ENCODE measurements around the gene GCDH.
"Not testable (repeated sequence)": the region's sequence is repeated elsewhere in the genome, so short reads cannot be mapped to it uniquely, and the experiment has no call there.

Gene GCDH

GRCh38 chr19:12912571-12912970 lies 21.6 kb downstream of the GCDH start:
- DNase-seq: no peak

GRCh38 chr19:12913011-12913561 lies 22.1 kb downstream of the GCDH start:
- DNase-seq: no peak

GRCh38 chr19:12913851-12914690 lies 23.1 kb downstream of the GCDH start:
- peak; percentile 74 for DNase-seq

- DNase-seq: not testable (repeated sequence)
Measured at GRCh38 chr19:12915860-12916259, 24.9 kb downstream of the GCDH start.

- no peak for DNase-seq
Measured at GRCh38 chr19:12918253-12918652, 27.3 kb downstream of the GCDH start.

GRCh38 chr19:12921047-12921446 lies 30.1 kb downstream of the GCDH start:
- no peak for DNase-seq

GRCh38 chr19:12922959-12923358 lies 32.0 kb downstream of the GCDH start:
- DNase-seq: no peak

- no peak for DNase-seq
Measured at GRCh38 chr19:12924621-12925310, 33.8 kb downstream of the GCDH start.

- DNase-seq: no peak
Measured at GRCh38 chr19:12930002-12930645, 39.2 kb downstream of the GCDH start.

- DNase-seq: no peak
Measured at GRCh38 chr19:12932392-12933286, 41.7 kb downstream of the GCDH start.

- peak; percentile 91 for DNase-seq
Measured at GRCh38 chr19:12933287-12934072, 42.5 kb downstream of the GCDH start, which contains the start of gene FARSA. Gene FARSA, minus strand, starts transcription at chr19:12933711. Its CDS starts 15 bp downstream, at chr19:12933696.

GRCh38 chr19:12935071-12935470 lies 44.1 kb downstream of the GCDH start:
- no peak for DNase-seq

GRCh38 chr19:12936582-12936981 lies 45.6 kb downstream of the GCDH start:
- DNase-seq: no peak

GRCh38 chr19:12937093-12937926 lies 46.4 kb downstream of the GCDH start:
- DNase-seq: no peak

- DNase-seq: peak; percentile 100
Measured at GRCh38 chr19:12937927-12938778, 47.2 kb downstream of the GCDH start, which contains the start of gene CALR. Gene CALR, plus strand, starts transcription at chr19:12938609. Its CDS starts 71 bp downstream, at chr19:12938680.

GRCh38 chr19:12938779-12939601 lies 48.0 kb downstream of the GCDH start:
- DNase-seq: peak; percentile 40

GRCh38 chr19:12939975-12940423 lies 49.0 kb downstream of the GCDH start:
- no peak for DNase-seq

- no peak for DNase-seq
Measured at GRCh38 chr19:12940897-12941296, 49.9 kb downstream of the GCDH start.

Measured in CD4-positive, alpha-beta T cell treated with Interleukin-6 for 4 hours (primary cell).